ENCODE measurements around the gene KLF13. TPM values are rescaled to one million over a fixed set of nuclear protein-coding genes. Genes with fewer than 3 reads are reported as not detected.

The KLF13 gene
- total RNA-seq, 2 donors from 2014 or later: 68.9 to 92.3 TPM

DNA sequence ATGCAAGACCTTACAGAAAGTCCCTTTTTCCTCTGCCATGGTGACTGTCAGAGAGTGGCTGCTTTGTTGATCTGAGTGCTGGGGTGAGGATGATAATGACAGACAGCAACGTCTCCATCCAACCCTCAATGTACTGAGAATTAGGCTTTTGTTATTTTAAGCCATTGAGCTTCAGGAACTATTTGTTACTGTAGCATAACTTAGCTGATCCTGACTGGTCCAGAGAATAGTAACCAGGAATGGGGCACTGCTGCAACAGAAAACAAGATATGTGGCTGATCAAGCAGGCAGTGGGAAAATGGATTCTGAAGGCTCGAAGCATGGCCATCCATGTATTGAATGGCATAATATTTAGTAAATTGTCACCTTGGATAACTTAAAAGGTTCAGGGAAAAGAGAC, 5.2 kb upstream of the KLF13 start:
- DNase-seq: no peak
- H3K9me3 ChIP-seq: no peaks in the 10 kb centered on the region
- TF ChIP-seq, protein P1, sequence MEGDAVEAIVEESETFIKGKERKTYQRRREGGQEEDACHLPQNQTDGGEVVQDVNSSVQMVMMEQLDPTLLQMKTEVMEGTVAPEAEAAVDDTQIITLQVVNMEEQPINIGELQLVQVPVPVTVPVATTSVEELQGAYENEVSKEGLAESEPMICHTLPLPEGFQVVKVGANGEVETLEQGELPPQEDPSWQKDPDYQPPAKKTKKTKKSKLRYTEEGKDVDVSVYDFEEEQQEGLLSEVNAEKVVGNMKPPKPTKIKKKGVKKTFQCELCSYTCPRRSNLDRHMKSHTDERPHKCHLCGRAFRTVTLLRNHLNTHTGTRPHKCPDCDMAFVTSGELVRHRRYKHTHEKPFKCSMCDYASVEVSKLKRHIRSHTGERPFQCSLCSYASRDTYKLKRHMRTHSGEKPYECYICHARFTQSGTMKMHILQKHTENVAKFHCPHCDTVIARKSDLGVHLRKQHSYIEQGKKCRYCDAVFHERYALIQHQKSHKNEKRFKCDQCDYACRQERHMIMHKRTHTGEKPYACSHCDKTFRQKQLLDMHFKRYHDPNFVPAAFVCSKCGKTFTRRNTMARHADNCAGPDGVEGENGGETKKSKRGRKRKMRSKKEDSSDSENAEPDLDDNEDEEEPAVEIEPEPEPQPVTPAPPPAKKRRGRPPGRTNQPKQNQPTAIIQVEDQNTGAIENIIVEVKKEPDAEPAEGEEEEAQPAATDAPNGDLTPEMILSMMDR (IDR thresholded peaks at IDR 0.05): no peak

DNA sequence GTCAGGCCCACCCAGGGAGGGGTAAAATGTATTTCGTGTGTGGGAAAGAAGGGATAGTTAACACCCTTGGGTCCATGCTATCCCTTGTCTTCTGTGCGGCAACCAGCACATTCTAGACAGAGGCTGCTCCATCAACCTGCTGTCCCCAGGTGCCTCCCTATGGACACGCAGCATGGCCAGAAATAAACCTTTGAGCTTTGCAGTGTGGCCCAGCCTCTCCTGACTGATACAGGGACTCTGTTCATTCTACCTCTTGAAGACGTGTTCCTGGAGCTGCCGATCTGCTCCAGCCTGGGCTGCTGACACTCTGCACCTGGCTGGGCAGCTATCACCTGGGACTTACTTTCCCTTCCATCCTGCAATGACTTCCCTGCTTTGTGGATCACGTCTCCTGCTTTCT, 4.1 kb upstream of the KLF13 start:
- no peaks in the 10 kb centered on the region for H3K4me1 ChIP-seq
- H3K9me3 ChIP-seq: no peaks in the 10 kb centered on the region
- TF ChIP-seq, protein P1 (IDR thresholded peaks at IDR 0.05): no peak
- no peak overlapping the region for H3K4me3 ChIP-seq
- no peak overlapping the region for H3K27ac ChIP-seq
- DNase-seq: no peak
- intact Hi-C loops (cut with DNase I): loop anchor here (5.0 to 10.0 kb wide), 3 partner anchors 48 to 162 kb away; no protein-coding TSS in a partner anchor
- H3K36me3 ChIP-seq: no peaks in the 10 kb centered on the region
- no peak overlapping the region for H3K9ac ChIP-seq (ENCODE audit: low read depth in 2 of 2, low read length in 2 of 2)
- H3K27me3 ChIP-seq: no peaks in the 10 kb centered on the region

More for the DNA sequence above, 5.2 kb upstream of the KLF13 start:
- Histone ChIP-seq H3K9ac (ENCODE audit: low read depth in 2 of 2, low read length in 2 of 2) (no peak overlapping the region), H3K4me3 (no peak overlapping the region), H3K27ac (no peak overlapping the region), H3K36me3 (no peaks in the 10 kb centered on the region), H3K4me1 (no peaks in the 10 kb centered on the region), H3K27me3 (no peaks in the 10 kb centered on the region)
- intact Hi-C loops (cut with DNase I): loop anchor here (5.0 to 10.0 kb wide), 3 partner anchors 47 to 163 kb away; no protein-coding TSS in a partner anchor

DNA sequence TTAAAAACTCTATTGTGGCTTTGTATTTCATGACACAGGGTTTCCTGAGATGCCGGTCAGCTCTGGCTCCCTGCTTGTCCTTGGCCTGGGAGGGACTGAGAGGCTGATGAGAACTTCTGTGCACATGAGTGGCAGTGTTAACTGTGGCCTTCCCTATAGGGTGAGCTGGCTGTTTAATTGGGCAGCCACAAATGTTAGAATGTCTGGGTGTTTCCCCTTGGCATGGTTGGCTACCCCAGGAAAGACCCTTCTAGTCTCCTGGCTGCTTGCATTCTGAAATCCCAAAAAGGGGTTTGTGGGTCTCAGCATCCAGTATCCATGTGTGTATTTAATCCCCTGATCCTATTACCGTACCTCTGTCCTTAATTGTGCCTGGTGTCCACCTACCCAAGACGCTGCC, 3.0 kb upstream of the KLF13 start:
- no peak overlapping the region for H3K9ac ChIP-seq (ENCODE audit: low read depth in 2 of 2, low read length in 2 of 2)
- no peaks in the 10 kb centered on the region for H3K36me3 ChIP-seq
- H3K9me3 ChIP-seq: no peaks in the 10 kb centered on the region
- no peaks in the 10 kb centered on the region for H3K27me3 ChIP-seq
- no peak for DNase-seq
- no peak overlapping the region for H3K4me3 ChIP-seq
- H3K4me1 ChIP-seq: no peaks in the 10 kb centered on the region
- TF ChIP-seq, protein P1 (IDR thresholded peaks at IDR 0.05): no peak
- intact Hi-C loops (cut with DNase I): loop anchor here (5.0 to 10.0 kb wide), 3 partner anchors 49 to 161 kb away; no protein-coding TSS in a partner anchor
- H3K27ac ChIP-seq: no peak overlapping the region

DNA sequence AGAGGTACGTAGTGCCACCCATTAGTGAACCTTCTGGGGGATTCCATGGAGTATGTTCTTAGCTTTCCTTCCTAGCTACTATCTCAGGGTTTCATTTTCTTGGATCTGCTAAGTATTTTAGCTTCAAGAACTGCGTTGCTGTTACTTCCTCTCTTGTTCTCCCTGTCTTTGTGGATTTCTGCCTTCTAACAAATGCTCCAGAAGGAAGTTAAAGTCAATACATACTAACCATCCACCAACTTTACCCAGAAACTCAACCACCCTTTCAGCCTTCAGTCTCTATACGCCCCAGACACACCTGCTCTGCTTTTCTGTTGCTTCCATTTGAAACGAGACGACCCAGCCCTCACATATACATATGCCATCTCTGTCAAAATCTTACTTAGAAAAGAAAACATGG, 2.4 kb upstream of the KLF13 start:
- Histone ChIP-seq H3K9ac (ENCODE audit: low read depth in 2 of 2, low read length in 2 of 2) (peak overlapping the region in 1 of 2 donors; percentile 19), H3K27me3 (no peaks in the 10 kb centered on the region), H3K9me3 (no peaks in the 10 kb centered on the region), H3K4me3 (no peak overlapping the region), H3K36me3 (no peaks in the 10 kb centered on the region), H3K4me1 (no peaks in the 10 kb centered on the region), H3K27ac (peak overlapping the region; percentile 100)
- DNase-seq: no peak
- intact Hi-C loops (cut with DNase I): loop anchor here (5.0 to 10.0 kb wide), 3 partner anchors 49 to 161 kb away; no protein-coding TSS in a partner anchor
- TF ChIP-seq, protein P1 (IDR thresholded peaks at IDR 0.05): no peak

DNA sequence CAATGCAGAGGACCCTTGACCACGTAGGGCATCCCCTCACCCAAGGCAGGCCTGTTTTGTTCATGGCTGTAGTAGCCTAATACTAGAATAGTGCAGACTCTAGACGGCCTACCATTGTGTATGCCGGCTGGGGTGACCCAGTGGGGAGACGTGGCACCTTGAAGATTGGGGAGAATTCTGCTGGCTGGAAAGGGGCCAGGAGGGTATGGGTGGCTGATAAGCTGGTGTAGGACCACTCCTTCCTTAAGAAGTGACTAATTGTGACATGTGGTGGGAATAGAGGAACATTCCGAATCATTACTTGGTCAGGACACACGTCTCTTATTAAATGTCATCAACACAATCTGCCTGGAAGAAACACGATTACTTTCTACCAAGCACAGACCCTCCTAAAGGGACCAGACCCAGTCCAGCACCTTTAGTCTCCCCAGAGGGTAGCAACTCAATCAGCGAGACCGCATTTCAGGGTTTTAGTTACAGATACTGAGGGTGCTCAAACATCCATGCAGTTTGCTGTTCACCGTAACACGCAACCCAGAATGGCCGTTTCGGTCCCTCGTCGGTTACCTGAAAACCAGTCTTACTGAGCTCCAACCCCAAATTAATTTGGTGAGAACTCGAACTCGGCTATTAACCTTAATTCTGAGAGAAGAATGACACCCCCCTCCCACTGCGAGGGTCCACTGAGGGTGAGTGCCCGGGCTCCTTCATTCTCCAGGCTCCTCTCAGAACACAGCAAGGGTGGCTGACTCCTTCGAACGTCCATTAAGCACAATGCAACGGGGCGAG, 1.6 kb upstream of the KLF13 start:
- Histone ChIP-seq H3K9ac (ENCODE audit: low read depth in 2 of 2, low read length in 2 of 2) (peak overlapping the region; percentile 88 to 100), H3K9me3 (no peaks in the 10 kb centered on the region), H3K36me3 (no peaks in the 10 kb centered on the region), H3K4me1 (peaks cover 7% of the 10 kb centered on the region), H3K27ac (peak overlapping the region; percentile 100), H3K27me3 (no peaks in the 10 kb centered on the region), H3K4me3 (peak overlapping the region; percentile 88)
- TF ChIP-seq, protein P1 (IDR thresholded peaks at IDR 0.05): no peak
- DNase-seq: no peak
- intact Hi-C loops (cut with DNase I): loop anchor here (5.0 to 10.0 kb wide), 4 partner anchors 50 to 160 kb away; no protein-coding TSS in a partner anchor
